CD8-positive, alpha-beta memory T cell (primary cell): Measurements from ENCODE around the gene CD38. TPM values are rescaled to one million over a fixed set of nuclear protein-coding genes. Genes with fewer than 3 reads are reported as not detected.
A peak's percentile ranks its signal among the peaks of the same experiment; 100 is the strongest.

Experiments used
- CTCF ChIA-PET: fragments of 350-600 bp; sonication (Branson Sonifier 250); formaldehyde crosslinking; loops from one replicate; lab custom pipeline; 2021; ENCODE audit warnings: antibody characterized with exemption; lab: Charles Lee
- POLR2A ChIA-PET: fragments of 350-600 bp; sonication (Branson Sonifier 250); formaldehyde crosslinking; loops from one replicate; lab custom pipeline; 2021; ENCODE audit warnings: antibody characterized with exemption; lab: Charles Lee
- DNase-seq, 5 donors: peaks; one replicate each; pipeline versions ENCODE4 v3.0.0 to v3.0.0-alpha.2; 2020 to 2022; ENCODE audit warnings: mixed read lengths in 1 of 5
- H3K27ac ChIP-seq: one replicate; pipeline ENCODE4 v1.7.0; 2013; ENCODE audit warnings: low read depth, mild to moderate bottlenecking, low read length, moderate library complexity
- H3K27me3 ChIP-seq: 2 replicates; pipeline ENCODE4 v1.7.0; 2013; ENCODE audit warnings: low read length, mild to moderate bottlenecking; ENCODE audit not compliant: insufficient read depth, poor library complexity, severe bottlenecking
- H3K36me3 ChIP-seq: 2 replicates; pipeline ENCODE4 v1.7.0; 2013; ENCODE audit warnings: mild to moderate bottlenecking, low read length, moderate library complexity; ENCODE audit not compliant: insufficient read depth
- H3K4me1 ChIP-seq: 2 replicates; pipeline ENCODE4 v1.7.0; 2013; ENCODE audit warnings: mild to moderate bottlenecking, low read length, moderate library complexity; ENCODE audit not compliant: insufficient read depth
- H3K4me3 ChIP-seq: 2 replicates; pipeline ENCODE4 v1.7.0; 2013; ENCODE audit warnings: mild to moderate bottlenecking, low read length
- H3K9me3 ChIP-seq: 2 replicates; pipeline ENCODE4 v1.7.0; 2013; ENCODE audit warnings: mild to moderate bottlenecking, low read length
- H3K27ac Mint-ChIP-seq, 8 donors: one replicate each; pipeline ENCODE4 v1.8.0; 2020 to 2021; ENCODE audit warnings: mixed read lengths in 8 of 8, mild to moderate bottlenecking in 6 of 8, inconsistent platforms in 3 of 8, moderate library complexity in 3 of 8
- H3K27me3 Mint-ChIP-seq, 2 donors: one replicate each; pipeline ENCODE4 v1.8.0; 2020 to 2021; ENCODE audit warnings: mixed read lengths in 2 of 2, mild to moderate bottlenecking in 1 of 2, moderate library complexity in 1 of 2
- H3K36me3 Mint-ChIP-seq, 3 donors: one replicate each; pipeline ENCODE4 v1.8.0; 2020 to 2021; ENCODE audit warnings: mixed read lengths in 3 of 3, inconsistent platforms in 1 of 3, mild to moderate bottlenecking in 1 of 3
- H3K4me1 Mint-ChIP-seq, 3 donors: one replicate each; pipeline ENCODE4 v1.8.0; 2020 to 2021; ENCODE audit warnings: mixed read lengths in 3 of 3, inconsistent platforms in 1 of 3, mild to moderate bottlenecking in 1 of 3
- H3K4me3 Mint-ChIP-seq, 7 donors: one replicate each; pipeline ENCODE4 v1.8.0; 2020 to 2021; ENCODE audit warnings: mixed read lengths in 7 of 7, mild to moderate bottlenecking in 6 of 7, moderate library complexity in 4 of 7, inconsistent platforms in 2 of 7
- H3K9me3 Mint-ChIP-seq, 5 donors: one replicate each; pipeline ENCODE4 v1.8.0; 2020 to 2022; ENCODE audit warnings: mixed read lengths in 5 of 5, mild to moderate bottlenecking in 3 of 5, moderate library complexity in 2 of 5, inconsistent platforms in 1 of 5
- polyA plus RNA-seq: library from polyadenylated mRNA; unstranded; fragments of 300-500 nt; fragmentation: Illumina TruSeq; gene quantifications from one replicate; pipeline ENCODE4 v1.2.3, GENCODE V29; 2021
- total RNA-seq, 2 experiments: library from RNA; stranded (reverse); gene quantifications; one replicate each; pipeline ENCODE4 v1.2.3, GENCODE V29; 2021

Gene CD38
- total and polyA plus RNA-seq, 3 experiments from 2014 or later, result 2.1 to 11.7 (median 9.0) TPM

- Histone ChIP-seq H3K9me3 (no peaks in the 10 kb centered on the region), H3K27ac (no peak overlapping the region), H3K36me3 (no peaks in the 10 kb centered on the region), H3K27me3 (no peaks in the 10 kb centered on the region), H3K4me1 (no peaks in the 10 kb centered on the region), H3K4me3 (no peak overlapping the region)
- Mint-ChIP-seq H3K36me3 (peaks cover 0 to 10% (median 0%) of the 10 kb centered on the region in 3 donors), H3K4me1 (no peaks in the 10 kb centered on the region), H3K4me3 (no peak overlapping the region), H3K27me3 (peaks cover 21 to 29% of the 10 kb centered on the region in 2 donors), H3K9me3 (peaks cover 0 to 2% (median 0%) of the 10 kb centered on the region in 5 donors), H3K27ac (no peak overlapping the region)
- ChIA-PET CTCF (no interaction called here), POLR2A (no interaction called here)
- no peak for DNase-seq
Measured at GRCh38 chr4:15874671-15875070, 96.5 kb downstream of the CD38 start.

- peaks cover 0 to 10% (median 0%) of the 10 kb centered on the region in 3 donors for H3K36me3 Mint-ChIP-seq
- Histone ChIP-seq H3K4me1 (no peaks in the 10 kb centered on the region), H3K36me3 (no peaks in the 10 kb centered on the region), H3K4me3 (no peak overlapping the region), H3K9me3 (no peaks in the 10 kb centered on the region), H3K27ac (no peak overlapping the region), H3K27me3 (no peaks in the 10 kb centered on the region)
- peaks cover 0 to 2% (median 0%) of the 10 kb centered on the region in 5 donors for H3K9me3 Mint-ChIP-seq
- H3K27me3 Mint-ChIP-seq, result peaks cover 16 to 22% of the 10 kb centered on the region in 2 donors
- no peak for DNase-seq
- H3K4me3 Mint-ChIP-seq, result no peak overlapping the region
- no peak overlapping the region for H3K27ac Mint-ChIP-seq
- POLR2A ChIA-PET, result no interaction called here
- no peaks in the 10 kb centered on the region for H3K4me1 Mint-ChIP-seq
- CTCF ChIA-PET, result no interaction called here
Measured at GRCh38 chr4:15875663-15876460, 97.7 kb downstream of the CD38 start.

DNA sequence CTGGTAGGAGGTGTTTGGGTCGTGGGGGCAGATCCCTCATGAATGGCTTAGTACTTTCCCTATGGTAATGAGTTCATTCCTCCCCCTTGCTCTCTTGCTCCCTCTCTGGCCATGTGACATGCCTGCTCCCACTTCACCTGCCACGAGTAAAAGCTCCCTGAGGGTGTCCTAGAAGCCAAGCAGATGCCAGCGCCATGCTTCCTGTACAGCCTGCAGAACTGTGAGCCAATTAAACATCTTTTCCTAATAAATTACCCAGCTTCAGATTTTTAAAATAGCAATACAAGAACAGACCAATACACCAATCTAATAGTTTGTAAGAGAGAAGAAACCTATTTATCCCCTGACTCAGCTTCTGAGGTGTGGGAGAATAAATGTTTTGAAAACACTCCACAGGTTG lies 99.9 kb downstream of the CD38 start:
- Mint-ChIP-seq H3K9me3 (peaks cover 0 to 2% (median 0%) of the 10 kb centered on the region in 5 donors), H3K27ac (no peak overlapping the region), H3K36me3 (peaks cover 0 to 4% (median 0%) of the 10 kb centered on the region in 3 donors), H3K27me3 (peaks cover 14 to 22% of the 10 kb centered on the region in 2 donors), H3K4me3 (no peak overlapping the region), H3K4me1 (peaks cover 0 to 3% (median 1%) of the 10 kb centered on the region in 3 donors)
- H3K27ac ChIP-seq, result no peak overlapping the region
- DNase-seq, result no peak
- no peaks in the 10 kb centered on the region for H3K27me3 ChIP-seq
- ChIA-PET POLR2A (no interaction called here), CTCF (no interaction called here)
- H3K36me3 ChIP-seq, result no peaks in the 10 kb centered on the region
- H3K4me1 ChIP-seq, result no peaks in the 10 kb centered on the region
- H3K9me3 ChIP-seq, result no peaks in the 10 kb centered on the region
- H3K4me3 ChIP-seq, result no peak overlapping the region

GRCh38 chr4:15881820-15882219 lies 103.7 kb downstream of the CD38 start:
- Mint-ChIP-seq H3K36me3 (peaks cover 0 to 1% (median 0%) of the 10 kb centered on the region in 3 donors), H3K4me3 (no peak overlapping the region), H3K9me3 (no peaks in the 10 kb centered on the region), H3K4me1 (peaks cover 0 to 3% (median 1%) of the 10 kb centered on the region in 3 donors), H3K27me3 (peaks cover 8 to 9% of the 10 kb centered on the region in 2 donors), H3K27ac (no peak overlapping the region)
- Histone ChIP-seq H3K9me3 (no peaks in the 10 kb centered on the region), H3K4me3 (no peak overlapping the region), H3K27me3 (no peaks in the 10 kb centered on the region), H3K27ac (no peak overlapping the region), H3K36me3 (no peaks in the 10 kb centered on the region), H3K4me1 (no peaks in the 10 kb centered on the region)
- POLR2A ChIA-PET, result no interaction called here
- DNase-seq, result no peak
- CTCF ChIA-PET, result interaction anchor here (1.0 to 2.5 kb wide), 11 partner anchors 9 to 383 kb away, joined by 3 to 14 read pairs (median 5); partner anchors contain the start of gene FGFBP2

GRCh38 chr4:15882675-15883086 lies 104.6 kb downstream of the CD38 start:
- peak; percentile 8 to 64 (median 33) for DNase-seq
- no peak overlapping the region for H3K4me3 Mint-ChIP-seq
- no peaks in the 10 kb centered on the region for H3K9me3 ChIP-seq
- ChIA-PET POLR2A (no interaction called here), CTCF (interaction anchor here (0.8 to 2.5 kb wide), 27 partner anchors 10 to 383 kb away, joined by 3 to 19 read pairs (median 4); partner anchors contain the start of gene FGFBP2)
- no peaks in the 10 kb centered on the region for H3K36me3 ChIP-seq
- no peak overlapping the region for H3K27ac ChIP-seq
- H3K9me3 Mint-ChIP-seq, result no peaks in the 10 kb centered on the region
- H3K27me3 ChIP-seq, result no peaks in the 10 kb centered on the region
- H3K4me1 ChIP-seq, result no peaks in the 10 kb centered on the region
- H3K27me3 Mint-ChIP-seq, result peaks cover 8 to 9% of the 10 kb centered on the region in 2 donors
- no peak overlapping the region for H3K27ac Mint-ChIP-seq
- no peak overlapping the region for H3K4me3 ChIP-seq
- peaks cover 0 to 3% (median 1%) of the 10 kb centered on the region in 3 donors for H3K4me1 Mint-ChIP-seq
- no peaks in the 10 kb centered on the region for H3K36me3 Mint-ChIP-seq

- H3K9me3 Mint-ChIP-seq, result no peaks in the 10 kb centered on the region
- CTCF ChIA-PET, result interaction anchor here (1.0 to 2.5 kb wide), 15 partner anchors 9 to 381 kb away, joined by 3 to 19 read pairs (median 5); no protein-coding TSS in a partner anchor
- no peaks in the 10 kb centered on the region for H3K9me3 ChIP-seq
- H3K4me3 Mint-ChIP-seq, result no peak overlapping the region
- no peak overlapping the region for H3K27ac ChIP-seq
- H3K27ac Mint-ChIP-seq, result peak overlapping the region in 1 of 8 donors; percentile 39
- H3K27me3 Mint-ChIP-seq, result peaks cover 9 to 12% of the 10 kb centered on the region in 2 donors
- H3K4me3 ChIP-seq, result no peak overlapping the region
- peaks cover 0 to 3% (median 1%) of the 10 kb centered on the region in 3 donors for H3K4me1 Mint-ChIP-seq
- H3K36me3 ChIP-seq, result no peaks in the 10 kb centered on the region
- H3K4me1 ChIP-seq, result no peaks in the 10 kb centered on the region
- POLR2A ChIA-PET, result no interaction called here
- no peak for DNase-seq
- H3K36me3 Mint-ChIP-seq, result no peaks in the 10 kb centered on the region
- H3K27me3 ChIP-seq, result no peaks in the 10 kb centered on the region
Measured at GRCh38 chr4:15883610-15884243, 105.6 kb downstream of the CD38 start.

- Histone ChIP-seq H3K4me1 (no peaks in the 10 kb centered on the region), H3K27me3 (no peaks in the 10 kb centered on the region), H3K36me3 (no peaks in the 10 kb centered on the region), H3K9me3 (no peaks in the 10 kb centered on the region), H3K27ac (no peak overlapping the region), H3K4me3 (no peak overlapping the region)
- Mint-ChIP-seq H3K4me3 (no peak overlapping the region), H3K36me3 (no peaks in the 10 kb centered on the region), H3K27ac (no peak overlapping the region), H3K27me3 (peaks cover 9 to 12% of the 10 kb centered on the region in 2 donors), H3K9me3 (no peaks in the 10 kb centered on the region), H3K4me1 (peaks cover 0 to 3% (median 1%) of the 10 kb centered on the region in 3 donors)
- ChIA-PET POLR2A (no interaction called here), CTCF (no interaction called here)
- DNase-seq, result no peak
Measured at GRCh38 chr4:15884666-15885065, 106.5 kb downstream of the CD38 start.

GRCh38 chr4:15885422-15885821 lies 107.3 kb downstream of the CD38 start:
- POLR2A ChIA-PET, result no interaction called here
- Histone ChIP-seq H3K4me1 (no peaks in the 10 kb centered on the region), H3K9me3 (no peaks in the 10 kb centered on the region), H3K27ac (no peak overlapping the region), H3K36me3 (no peaks in the 10 kb centered on the region), H3K27me3 (no peaks in the 10 kb centered on the region), H3K4me3 (no peak overlapping the region)
- Mint-ChIP-seq H3K9me3 (no peaks in the 10 kb centered on the region), H3K36me3 (no peaks in the 10 kb centered on the region), H3K4me3 (no peak overlapping the region), H3K4me1 (peaks cover 0 to 3% (median 1%) of the 10 kb centered on the region in 3 donors), H3K27me3 (peaks cover 11 to 16% of the 10 kb centered on the region in 2 donors), H3K27ac (no peak overlapping the region)
- CTCF ChIA-PET, result no interaction called here
- no peak for DNase-seq
